ENCODE data around the gene TMEM231.
"Not testable (repeated sequence)": the region's sequence is repeated elsewhere in the genome, so short reads cannot be mapped to it uniquely, and the experiment has no call there.

The TMEM231 gene

GRCh38 chr16:75566758-75567255 is 10.8 kb upstream of the TMEM231 start:
- no peak for DNase-seq (ENCODE audit: low read depth)

- peak; percentile 87 for DNase-seq (ENCODE audit: low read depth)
Observed at GRCh38 chr16:75566040-75566757, 10.1 kb upstream of the TMEM231 start, which contains the start of gene GABARAPL2. Gene GABARAPL2 (plus strand): TSS chr16:75566379. CDS start chr16:75566487, 108 bp downstream.

DNA sequence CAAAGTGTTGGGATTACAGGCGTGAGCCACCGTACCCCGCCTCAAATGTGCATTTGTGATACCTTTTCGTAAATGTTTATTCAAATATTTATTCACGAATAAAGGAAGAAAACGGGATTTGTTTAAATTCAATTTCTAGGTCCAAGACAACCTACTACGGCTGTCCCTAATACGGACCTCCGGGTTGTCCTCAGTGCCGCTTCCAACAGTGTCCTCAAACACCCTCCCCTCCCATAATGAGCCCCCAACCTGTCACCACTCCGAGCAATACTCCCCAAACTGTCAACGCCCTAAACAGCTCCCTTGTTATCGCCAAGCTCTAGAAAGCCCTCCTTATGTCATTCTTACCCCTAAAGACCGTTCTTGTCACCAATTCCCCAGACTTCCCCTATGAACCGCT is 9.6 kb upstream of the TMEM231 start:
- no peak for DNase-seq (ENCODE audit: low read depth)

- DNase-seq (ENCODE audit: low read depth) = no peak
Observed at GRCh38 chr16:75559564-75560372, 3.7 kb upstream of the TMEM231 start.

DNA sequence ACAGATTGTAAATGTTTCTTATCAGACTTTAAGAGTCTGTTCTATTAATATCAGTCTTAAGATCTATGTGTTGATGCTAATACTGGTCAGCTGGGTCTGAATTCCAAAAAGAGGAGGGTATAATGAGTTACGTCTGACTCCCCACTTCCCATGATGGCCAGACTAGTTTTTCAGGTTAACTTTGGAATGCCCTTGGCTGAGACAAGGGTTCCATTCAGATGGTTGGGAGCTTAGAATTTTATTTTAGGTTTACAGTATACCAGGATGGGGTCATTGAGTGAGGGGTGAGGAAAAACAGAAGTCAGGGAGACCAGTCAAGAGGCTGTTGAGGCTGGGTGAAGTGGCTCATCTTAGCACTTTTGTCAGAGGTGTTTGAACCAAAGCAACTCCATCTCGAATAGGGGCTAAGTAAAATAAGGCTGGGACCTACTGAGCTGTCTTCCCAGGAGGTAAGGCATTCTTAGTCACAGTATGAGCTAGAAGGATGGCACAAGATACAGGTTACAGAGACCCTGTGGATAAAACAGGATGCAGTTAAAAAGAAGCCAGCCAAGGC is 2.9 kb upstream of the TMEM231 start:
- no peak for DNase-seq (ENCODE audit: low read depth)

DNA sequence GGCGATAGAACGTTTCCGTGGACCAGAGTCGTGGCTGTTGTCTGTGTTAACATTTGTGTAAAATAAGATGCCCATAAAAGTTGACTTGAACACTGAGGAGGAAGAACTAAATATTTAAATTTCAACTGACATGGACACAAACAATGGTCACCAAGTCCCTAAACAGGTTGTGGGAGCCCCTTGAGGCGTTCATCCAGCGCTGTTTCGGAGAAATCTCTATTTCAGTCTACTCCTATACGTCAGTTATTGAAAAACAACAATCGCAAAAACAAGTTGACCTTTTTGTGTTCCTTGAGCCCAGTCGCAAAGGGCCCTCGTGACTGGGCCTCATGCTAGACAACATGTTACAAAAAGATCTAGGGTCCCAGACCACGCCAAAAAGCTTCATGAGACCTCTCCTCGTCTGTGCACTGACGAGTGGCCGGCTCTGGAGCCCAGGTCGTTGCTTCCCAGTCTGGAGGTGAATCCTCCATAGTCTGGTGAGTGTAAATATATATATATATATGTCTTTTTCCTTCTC is 439 bp upstream of the TMEM231 start:
- no peak for DNase-seq (ENCODE audit: low read depth)

DNA sequence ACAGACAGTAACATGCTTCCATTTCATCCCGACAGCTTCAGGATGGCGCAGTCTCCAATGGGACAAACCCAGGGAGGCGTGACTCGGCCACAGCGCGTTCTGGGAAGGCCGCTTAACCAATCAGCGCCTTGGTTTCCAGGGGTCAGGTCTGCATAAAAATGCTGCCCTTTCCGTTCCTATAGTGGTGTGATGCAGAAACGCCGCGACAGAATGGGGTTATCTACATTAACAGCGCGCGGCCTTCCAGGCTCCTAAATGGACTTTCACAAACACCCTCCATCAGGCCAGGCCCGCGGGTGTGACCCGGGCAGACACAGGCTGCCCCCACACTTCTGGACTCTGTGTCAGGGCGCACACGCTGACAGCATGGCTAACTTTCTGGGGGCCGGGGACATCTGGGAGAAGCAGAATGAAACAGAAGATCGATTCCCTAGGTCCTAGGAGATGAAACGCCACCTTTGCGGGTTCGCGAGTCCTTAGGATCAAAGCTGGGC is 792 bp downstream of the TMEM231 start:
- no peak for DNase-seq (ENCODE audit: low read depth)

DNA sequence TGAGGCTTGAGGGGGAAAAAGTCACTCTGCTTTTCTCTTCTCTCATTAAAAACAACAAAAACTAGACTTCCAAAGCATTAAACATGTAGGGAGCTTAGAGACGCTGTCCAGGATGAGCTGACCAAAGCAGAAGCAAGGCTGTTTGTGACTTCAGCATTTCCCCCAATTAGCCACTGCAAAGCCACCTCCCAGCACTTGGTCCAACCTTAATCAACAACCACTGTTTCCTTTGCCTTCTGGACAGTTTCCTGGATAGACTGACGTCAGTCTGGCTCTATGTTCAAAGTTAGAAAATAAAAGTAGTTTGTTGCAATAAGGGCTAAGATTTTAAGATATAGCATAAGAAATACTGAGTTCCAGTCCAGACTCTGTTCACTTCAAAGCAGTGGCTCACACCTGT is 3.1 kb downstream of the TMEM231 start:
- DNase-seq (ENCODE audit: low read depth) = no peak

- DNase-seq (ENCODE audit: low read depth) = no peak
Observed at GRCh38 chr16:75550211-75550662, 5.8 kb downstream of the TMEM231 start.

DNA sequence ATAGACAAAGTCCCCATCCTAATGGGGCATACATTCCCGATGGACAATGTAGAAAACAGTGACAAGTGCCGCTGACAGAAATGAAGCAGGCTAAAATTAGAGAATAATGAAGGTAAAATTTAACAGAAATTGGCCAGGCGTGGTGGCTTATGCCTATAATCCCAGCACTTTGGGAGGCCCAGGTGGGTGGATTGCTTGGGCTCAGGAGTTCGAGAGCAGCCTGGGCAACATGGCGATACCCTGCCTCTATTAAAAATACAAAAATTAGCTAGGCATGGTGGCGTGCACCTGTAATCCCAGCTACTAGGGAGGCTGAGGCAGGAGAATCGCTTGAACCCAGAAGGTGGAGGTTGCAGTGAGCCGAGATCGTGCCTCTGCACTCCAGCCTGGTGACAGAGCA is 7.6 kb downstream of the TMEM231 start:
- not testable (repeated sequence) for DNase-seq (ENCODE audit: low read depth)

DNA sequence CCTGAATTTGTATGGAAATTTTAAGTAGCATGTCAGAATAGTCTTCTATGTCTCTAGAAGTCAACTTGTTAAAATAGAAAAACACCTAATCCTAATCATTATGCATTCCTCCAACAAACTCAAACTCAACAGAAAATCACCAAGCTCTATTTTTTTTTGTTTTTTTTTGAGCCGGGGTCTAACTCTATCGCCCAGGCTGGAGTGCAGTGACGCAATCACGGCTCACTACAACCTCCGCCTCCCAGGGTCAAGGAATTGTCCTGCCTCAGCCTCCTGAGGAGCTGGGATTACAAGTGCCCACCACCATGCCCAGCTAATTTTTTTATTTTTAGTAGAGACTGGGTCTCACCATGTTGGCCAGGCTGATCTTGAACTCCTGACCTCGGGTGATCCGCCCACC is 9.8 kb downstream of the TMEM231 start:
- no peak for DNase-seq (ENCODE audit: low read depth)

DNA sequence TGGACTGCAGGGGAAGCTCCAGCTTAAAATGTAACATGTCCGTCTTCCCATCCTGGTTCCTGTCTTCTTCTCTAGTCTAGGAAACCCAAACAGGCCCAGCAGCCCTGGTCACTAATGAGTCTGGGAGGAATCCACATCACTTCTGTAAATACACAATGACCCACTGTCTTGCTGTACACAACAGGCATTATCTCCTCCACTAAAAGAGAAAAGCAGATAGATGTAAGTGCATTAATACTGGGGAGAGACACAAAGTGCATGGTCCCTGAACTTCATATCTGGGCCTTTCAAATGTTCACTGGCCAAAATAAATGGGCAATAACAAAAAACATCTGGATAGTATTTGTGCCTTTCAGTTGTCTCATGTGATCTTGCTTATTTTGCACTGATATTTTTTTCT is 10.2 kb downstream of the TMEM231 start:
- not testable (repeated sequence) for DNase-seq (ENCODE audit: low read depth)

DNA sequence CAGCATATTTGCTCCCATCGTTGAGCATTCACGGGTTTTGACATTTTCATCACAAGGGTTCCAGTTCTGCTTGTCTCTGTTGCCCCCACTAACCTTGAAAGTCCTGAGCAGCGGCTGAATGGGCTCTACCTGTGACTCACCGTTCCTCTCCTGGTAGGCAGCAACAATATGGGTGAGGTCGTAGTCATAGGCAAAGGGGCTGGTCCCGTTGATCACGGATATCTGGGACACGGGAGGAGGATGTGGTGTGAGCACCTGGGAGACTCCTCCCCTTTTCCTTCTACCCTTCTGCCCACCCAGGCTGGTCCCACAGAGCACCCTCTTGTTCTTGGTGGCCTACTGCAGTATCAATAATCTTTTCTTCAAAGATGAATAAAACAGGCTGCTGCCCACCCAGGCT is 13.6 kb downstream of the TMEM231 start:
- not testable (repeated sequence) for DNase-seq (ENCODE audit: low read depth)

DNA sequence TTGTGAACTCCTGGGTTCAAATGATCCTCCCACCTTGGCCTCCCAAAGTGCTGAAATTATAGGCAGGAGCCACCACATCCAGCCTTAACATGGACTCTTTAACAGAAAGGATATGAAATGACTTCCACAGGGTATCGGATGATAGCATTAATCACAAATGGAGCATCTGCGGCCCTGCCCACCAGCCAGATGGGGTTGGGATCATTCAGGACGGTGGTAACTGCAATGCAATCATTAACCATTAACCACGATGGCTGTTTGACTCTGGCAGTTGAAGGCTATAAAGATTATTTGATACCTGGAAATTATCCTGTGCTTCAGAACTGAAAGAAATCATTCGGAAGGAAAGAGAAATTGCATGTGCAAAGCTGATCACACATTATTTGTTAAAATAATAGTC is 14.8 kb downstream of the TMEM231 start:
- no peak for DNase-seq (ENCODE audit: low read depth)

DNA sequence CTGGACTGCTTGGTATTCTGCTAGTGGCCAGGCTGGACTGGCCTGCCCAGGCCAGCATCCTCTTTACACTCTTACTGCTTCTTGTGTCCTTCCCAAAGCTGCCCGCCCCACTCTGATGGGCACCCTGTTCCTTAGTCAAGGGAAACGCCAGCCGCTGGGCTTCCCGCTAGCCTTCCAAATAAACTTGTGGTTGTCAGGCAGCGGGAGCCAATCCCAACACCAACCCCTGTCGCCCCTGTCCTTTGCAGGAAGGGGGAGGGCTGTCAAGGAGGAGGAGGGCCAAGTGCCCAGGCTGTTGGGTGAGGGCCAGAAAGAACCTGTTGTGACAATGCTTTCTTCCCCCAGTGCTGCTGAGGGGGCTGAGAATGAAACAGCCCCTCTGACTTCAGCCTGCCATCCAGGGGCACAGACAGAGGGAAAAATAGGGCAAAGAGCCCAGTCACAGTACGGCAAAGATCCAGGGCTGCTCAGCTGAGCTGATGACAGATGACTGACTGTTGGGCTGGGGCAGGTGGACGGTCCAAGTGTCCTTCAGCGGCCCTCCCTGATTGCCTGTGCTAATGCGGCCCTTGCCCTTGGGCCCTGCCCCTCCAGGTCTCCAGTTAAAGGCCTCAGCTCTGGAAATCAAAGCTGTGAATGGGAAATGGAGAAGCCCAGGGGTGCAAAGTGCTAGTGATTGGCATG is 17.0 kb downstream of the TMEM231 start:
- not testable (repeated sequence) for DNase-seq (ENCODE audit: low read depth)

DNA sequence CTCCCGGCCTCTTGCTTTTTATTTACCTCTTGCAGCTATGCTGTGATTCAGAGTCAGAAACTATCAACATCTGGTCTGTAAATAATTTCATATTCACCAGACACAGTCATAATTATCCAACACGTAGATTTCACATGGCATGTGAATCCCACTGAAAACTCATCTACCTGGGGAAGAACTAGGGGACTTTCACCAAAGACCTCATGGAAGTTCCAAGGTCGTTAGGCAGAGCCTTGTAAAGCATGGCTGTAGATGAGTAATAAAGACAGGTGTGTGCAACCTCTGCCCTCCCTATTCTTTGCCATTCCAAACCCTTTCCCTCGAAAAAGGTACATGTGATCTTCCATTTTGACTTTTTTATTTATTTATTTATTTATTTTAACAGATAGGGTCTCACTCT is 18.3 kb downstream of the TMEM231 start:
- DNase-seq (ENCODE audit: low read depth) = no peak

- DNase-seq (ENCODE audit: low read depth) = no peak
Observed at GRCh38 chr16:75535901-75536300, 20.2 kb downstream of the TMEM231 start, which contains the start of gene CHST5. Gene CHST5 (minus strand): TSS chr16:75536108. CDS start chr16:75530384, 5,724 bp downstream.

DNA sequence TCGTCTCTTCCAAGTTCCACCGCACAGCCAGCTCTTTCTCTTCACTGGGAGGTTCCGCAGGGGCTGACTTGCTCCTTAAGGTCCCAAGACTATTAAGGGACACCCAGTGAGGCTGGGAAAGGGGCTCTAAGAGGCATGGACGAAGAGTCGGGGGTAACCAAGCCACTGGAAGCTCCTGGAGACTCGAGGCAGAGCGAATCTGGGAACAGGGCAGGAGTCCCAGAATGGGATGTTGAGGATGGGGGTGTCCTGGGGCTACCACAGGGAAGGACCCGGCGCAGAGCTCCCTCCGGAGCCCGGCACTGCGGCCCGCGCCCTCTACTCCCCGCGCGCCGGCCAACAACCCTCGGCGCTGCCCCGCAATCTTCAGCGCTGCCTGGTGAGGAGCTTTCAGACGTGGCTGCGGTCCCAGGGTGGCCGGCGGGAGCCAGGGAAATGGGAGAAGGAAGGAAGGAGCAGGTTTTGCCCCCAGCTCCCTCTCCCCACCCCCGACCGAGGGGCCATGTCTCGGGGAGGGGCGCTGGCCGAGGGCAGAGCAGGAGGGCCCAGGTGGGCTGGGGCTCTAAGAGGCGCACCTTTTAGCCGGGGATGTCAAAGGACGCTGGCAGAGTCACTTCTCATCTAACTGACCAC is 20.7 kb downstream of the TMEM231 start:
- DNase-seq (ENCODE audit: low read depth) = no peak

GRCh38 chr16:75534560-75535205 is 21.4 kb downstream of the TMEM231 start:
- DNase-seq (ENCODE audit: low read depth) = no peak

DNA sequence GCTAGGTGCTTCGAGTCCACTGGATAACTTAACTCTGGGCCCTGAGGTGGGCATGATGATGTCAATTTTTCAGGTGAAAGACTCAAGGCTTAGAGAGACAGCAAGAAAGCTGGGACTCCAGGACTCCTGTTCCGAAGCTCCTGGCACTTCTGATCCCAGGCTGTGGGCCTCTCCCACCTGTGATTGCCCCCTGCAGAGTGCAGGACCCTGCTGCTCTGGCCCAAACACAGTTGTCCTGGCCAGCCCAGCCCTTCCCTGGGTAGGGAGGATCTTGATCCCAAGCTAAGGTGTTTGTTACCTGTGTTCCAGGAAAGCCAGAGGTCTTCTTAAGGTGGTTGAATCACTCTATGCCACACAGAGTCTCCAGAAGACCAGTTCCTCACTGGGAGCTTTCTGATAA is 23.3 kb downstream of the TMEM231 start:
- DNase-seq (ENCODE audit: low read depth) = no peak

Data from activated T-helper 9 cell treated with anti-CD3 and anti-CD28 coated beads, Interleukin-2, amount 50 U/mL, for 16 hours (primary cell).